ENCODE measurements around the gene XK.
"Not testable (repeated sequence)": the region's sequence is repeated elsewhere in the genome, so short reads cannot be mapped to it uniquely, and the experiment has no call there.

XK gene

DNA sequence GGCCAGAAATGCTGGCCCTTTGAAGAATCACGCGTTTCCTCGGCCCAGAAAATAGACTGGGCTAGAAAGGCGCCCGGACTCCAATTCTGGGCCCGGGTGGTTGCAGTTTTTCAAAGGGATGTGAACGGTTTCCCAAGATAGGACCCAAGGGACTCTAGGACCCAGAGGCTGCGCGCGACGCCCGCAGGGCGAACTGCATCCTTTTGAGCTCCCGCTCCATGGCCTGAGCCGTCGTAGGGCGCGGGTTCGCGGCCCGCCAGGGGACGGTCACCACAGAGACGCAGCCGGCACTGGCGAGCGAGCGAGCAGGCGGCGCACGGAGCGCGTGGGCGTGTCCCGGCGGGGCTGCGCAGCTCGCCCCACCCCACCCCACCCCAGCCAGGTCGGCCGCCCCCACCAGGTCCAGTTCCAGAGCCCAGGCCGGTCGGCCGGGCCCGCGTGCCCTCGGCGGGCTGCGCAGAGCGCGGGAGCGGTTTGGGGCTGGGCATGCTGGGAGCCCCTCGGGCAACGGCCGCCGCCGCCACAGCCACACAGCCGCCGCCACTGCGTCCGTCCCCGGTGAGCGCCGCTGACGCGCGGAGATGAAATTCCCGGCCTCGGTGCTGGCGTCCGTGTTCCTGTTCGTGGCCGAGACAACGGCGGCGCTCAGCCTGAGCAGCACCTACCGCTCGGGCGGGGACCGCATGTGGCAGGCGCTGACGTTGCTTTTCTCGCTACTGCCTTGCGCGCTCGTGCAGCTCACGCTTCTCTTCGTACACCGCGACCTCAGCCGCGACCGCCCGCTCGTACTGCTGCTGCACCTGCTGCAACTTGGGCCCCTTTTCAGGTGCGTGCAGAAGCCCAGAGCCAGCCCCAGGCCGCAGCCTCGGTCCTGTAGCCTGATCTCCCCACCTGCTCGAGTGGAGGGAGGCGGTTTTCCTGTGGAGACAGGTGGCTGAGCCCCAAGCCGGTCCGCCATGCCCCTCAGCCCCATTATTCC, at the start of gene XK:
XK (plus strand) TSS at position 411 of the 979 bp plus-strand sequence; CDS start at position 582, 171 bp downstream.
- DNase-seq, result peak; percentile 49 to 50

GRCh38 chrX:37638047-37638446, 47.5 kb upstream of the XK start:
- DNase-seq, result no peak

GRCh38 chrX:37640142-37640541, 45.4 kb upstream of the XK start:
- no peak for DNase-seq

- DNase-seq, result no peak
These were observed 43.7 kb upstream of the XK start for GRCh38 chrX:37641859-37642258.

DNA sequence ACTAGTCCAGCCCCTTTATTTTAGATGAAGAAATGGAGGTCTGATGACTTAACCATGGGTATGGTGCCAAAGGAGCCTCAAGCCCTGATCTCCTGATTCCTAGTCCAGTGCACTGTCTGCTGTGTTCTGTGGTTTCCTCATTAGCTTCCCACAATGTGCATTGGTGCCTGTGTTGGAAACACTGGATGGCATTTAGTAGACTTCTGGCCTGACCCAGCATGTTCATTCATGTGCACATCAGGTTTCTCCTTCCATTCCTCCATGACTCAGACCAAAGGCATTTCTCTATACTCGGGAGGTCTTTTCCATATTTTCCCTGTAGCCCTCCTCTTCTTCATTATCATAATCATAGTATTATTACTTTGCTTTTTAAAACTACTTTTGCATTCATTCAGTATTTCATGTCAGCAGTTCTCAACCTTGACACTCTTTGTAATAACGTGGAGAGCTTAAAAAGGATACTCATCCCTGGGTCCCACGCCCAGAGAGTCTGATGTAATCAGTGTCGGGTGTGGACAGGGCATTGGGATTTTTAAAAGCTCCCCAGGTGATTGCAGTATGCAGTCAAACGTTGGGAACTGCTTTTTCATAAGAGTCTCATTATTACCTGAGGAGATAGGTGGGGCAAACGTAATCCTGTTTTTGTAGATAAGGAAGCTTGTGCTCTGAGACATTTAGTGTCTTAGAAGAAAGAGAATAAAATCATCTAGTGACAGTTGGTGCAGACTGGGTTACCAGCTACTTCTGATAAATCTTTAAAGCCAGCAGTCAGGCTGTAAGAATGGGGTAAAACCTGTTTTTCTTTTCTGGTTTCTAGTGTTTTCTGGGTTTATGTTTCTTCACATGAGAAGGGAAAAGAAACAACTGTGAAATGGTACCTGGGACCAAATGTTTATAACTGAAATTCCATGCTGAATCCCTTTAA, 40.9 kb upstream of the XK start:
- no peak for DNase-seq

GRCh38 chrX:37646254-37646653, 39.3 kb upstream of the XK start:
- no peak for DNase-seq

DNA sequence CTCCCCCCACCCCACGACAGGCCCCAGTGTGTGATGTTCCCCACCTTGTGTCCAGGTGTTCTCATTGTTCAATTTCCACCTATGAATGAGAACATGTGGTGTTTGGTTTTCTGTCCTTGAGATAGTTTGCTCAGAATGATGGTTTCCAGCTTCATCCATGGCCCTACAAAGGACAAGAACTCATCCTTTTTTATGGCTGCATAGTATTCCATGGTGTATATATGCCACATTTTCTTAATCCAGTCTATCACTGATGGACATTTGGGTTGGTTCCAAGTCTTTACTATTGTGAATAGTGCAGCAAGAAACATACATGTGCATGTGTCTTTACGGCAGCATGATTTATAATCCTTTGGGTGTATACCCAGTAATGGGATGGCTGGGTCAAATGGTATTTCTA, 34.7 kb upstream of the XK start:
- not testable (repeated sequence) for DNase-seq

- DNase-seq, result no peak
These were observed 33.6 kb upstream of the XK start for GRCh38 chrX:37651921-37652452.

GRCh38 chrX:37652589-37653231, 32.9 kb upstream of the XK start:
- no peak for DNase-seq

- DNase-seq, result no peak
These were observed 32.0 kb upstream of the XK start for GRCh38 chrX:37653397-37654085.

DNA sequence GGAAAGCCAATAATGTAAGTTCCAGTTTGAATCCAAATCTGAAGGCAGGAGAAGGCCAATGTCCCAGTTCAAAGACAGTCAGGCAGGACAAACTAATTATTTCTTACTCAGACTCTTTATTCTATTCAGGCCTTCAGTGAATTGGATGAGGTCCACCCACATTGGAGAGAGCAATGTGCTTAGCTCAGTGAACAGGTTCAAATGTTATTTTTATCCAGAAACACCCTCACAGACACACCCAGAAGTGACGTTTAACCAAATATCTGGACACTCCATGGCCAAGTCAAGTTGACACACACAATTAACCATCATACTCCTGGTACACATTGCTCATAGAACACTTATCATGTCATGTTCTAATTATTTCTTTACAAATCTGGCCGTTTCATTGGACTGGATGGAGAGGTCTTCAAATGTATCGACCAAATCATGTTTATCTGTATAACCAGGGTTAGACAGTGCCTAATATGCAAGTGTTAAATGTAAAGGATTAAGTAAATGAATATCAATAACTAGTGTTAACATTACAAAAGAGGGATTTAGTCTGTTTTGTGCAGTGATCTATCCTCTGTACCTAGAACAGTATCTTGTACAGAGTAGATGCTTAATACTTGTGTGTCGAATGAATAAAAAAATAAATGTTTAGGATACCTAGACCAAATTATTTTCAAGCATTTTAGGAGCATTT, 27.1 kb upstream of the XK start:
- no peak for DNase-seq

GRCh38 chrX:37659047-37659446, 26.5 kb upstream of the XK start:
- DNase-seq, result no peak

GRCh38 chrX:37662181-37662580, 23.4 kb upstream of the XK start:
- DNase-seq, result no peak

- DNase-seq, result no peak
These were observed 19.1 kb upstream of the XK start for GRCh38 chrX:37666516-37666915.

GRCh38 chrX:37667141-37667540, 18.4 kb upstream of the XK start:
- no peak for DNase-seq

- DNase-seq, result no peak
These were observed 13.0 kb upstream of the XK start for GRCh38 chrX:37672563-37672962.

DNA sequence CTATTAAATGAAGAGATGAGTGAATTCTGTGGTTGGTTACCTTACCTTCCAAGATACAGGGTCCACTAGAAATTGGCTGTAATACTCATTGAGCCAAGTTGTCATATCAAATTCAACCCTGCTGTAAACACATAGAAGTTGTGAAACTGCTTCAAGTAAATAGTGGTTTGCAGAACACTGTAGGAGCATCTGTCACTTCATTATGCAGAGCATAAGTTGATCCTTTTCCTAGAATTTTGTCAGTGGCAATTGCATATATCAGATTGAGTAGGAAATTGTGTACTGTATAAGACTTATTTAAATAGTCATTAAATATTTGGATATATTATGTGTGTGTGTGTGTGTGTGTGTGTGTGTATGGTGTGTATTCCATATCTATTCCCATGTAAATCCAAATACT, 8.8 kb upstream of the XK start:
- DNase-seq, result no peak

- no peak for DNase-seq
These were observed 8.3 kb upstream of the XK start for GRCh38 chrX:37677243-37677642.

DNA sequence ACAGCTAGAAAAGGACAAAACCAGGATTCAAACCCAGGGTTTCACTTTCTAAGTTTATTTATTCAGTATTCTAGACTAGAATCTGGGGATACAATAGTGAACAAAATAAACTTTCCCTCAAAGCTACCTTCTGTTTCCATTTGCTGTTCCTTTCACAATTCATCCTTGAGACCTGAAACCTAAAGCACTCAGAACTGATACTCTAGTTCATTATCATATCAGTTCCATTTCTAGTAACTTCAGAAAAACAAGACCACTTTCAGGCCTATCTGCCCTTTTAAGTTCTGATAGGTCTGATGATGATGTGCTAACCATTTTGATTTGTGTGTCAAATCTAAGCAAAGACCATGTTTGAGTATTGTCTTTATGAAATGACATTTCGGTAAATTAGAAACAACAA, 7.8 kb upstream of the XK start:
- DNase-seq, result no peak

DNA sequence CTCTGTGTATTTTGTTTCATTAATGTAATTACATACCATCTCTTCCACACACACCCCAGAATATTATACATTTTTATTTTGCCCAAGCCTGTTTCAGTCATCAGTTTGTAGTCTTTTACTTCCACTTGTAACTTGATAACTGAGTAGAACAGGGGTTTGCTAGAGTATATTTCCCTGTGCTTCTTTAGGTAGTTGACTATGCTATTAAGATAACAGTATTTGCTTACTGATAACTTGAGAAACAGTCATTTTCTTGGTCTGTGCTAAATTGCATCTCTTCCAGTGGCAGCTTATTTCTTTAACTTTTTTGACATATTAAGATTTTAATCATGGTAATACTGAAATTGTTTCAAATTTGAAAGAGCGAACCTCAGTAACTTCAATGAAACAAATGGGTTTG, 7.0 kb upstream of the XK start:
- no peak for DNase-seq

- no peak for DNase-seq
These were observed 6.4 kb upstream of the XK start for GRCh38 chrX:37679230-37679629.

DNA sequence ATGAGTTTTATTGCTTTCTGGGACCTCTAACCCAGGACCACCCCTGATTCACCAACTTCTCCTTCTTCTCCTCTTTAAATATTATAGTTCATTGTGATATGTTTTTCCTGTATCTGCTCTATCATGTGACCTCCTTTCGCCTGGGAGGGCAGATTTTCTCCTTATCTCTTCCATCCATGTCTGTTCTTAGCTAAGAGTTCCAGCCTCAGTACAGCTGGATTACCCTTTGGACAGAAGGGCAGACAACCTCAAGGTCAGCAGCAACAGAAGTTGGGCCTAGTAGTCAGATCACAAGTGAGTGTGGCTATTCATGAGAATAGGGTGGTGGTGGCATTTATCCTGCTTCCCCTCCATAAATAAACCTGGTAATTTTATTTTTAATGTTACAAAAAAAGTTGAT, 5.7 kb upstream of the XK start:
- no peak for DNase-seq

Data from SHP77 (cell line).